Measurements from ENCODE around the gene EFCAB7. TPM values are rescaled to one million over a fixed set of nuclear protein-coding genes. Genes with fewer than 3 reads are reported as not detected.

Gene EFCAB7
- total and polyA plus RNA-seq, 2 of the 8 experiments (the other 6 are each of a cell fraction or from before 2014, with no cell fraction given) = 1.1 to 3.1 TPM

DNA sequence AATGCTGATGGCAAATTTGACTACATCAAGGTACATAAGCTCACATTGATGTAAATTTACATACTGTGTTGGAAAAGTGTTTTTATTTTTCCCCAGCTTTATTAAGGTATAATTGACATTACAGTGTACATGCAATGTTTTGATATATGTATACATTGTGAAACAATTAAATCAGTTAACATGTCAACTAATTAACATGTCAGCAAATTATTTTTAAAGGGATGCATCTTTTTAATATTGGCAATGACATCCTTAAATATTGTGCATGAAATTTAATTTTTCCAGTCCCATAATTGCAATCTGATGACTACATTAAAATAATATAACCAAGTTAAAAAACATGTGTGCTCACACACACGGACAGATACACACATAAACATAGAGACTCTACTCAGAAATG, 9.4 kb downstream of the EFCAB7 start:
- Histone ChIP-seq H3K9me3 (ENCODE audit: insufficient read depth in 2 of 2, low read depth in 1 of 2, low read length in 1 of 2) (no peaks in the 10 kb centered on the region), H4K20me1 (replicated peaks in 1 of 2; ENCODE audit: control insufficient read depth in 1 of 2, insufficient read depth in 2 of 2, low read length in 2 of 2) (no peaks in the 10 kb centered on the region), H4K5ac (ENCODE audit: insufficient read length, low read depth, low read length) (no peak overlapping the region), H2BK120ac (replicated peaks; ENCODE audit: low read depth, low read length) (no peak overlapping the region), H3K56ac (replicated peaks; ENCODE audit: insufficient read length, low read depth, low read length) (no peak overlapping the region), H3K4ac (replicated peaks; ENCODE audit: insufficient read length, low read depth, low read length) (no peak overlapping the region), H4K91ac (replicated peaks; ENCODE audit: insufficient read length, low read length) (no peak overlapping the region), H3K23me2 (ENCODE audit: low read depth, low read length) (no peaks in the 10 kb centered on the region), H2AFZ (ENCODE audit: low read length) (no peak overlapping the region), H3K14ac (ENCODE audit: insufficient read length) (no peak overlapping the region), H2AK5ac (ENCODE audit: low read depth, low read length) (no peak overlapping the region), H2BK20ac (ENCODE audit: low read length) (no peak overlapping the region), H2BK15ac (ENCODE audit: low read length) (no peak overlapping the region), H3K4me2 (ENCODE audit: insufficient read depth in 1 of 2, low read depth in 2 of 2, low read length in 2 of 2) (no peak overlapping the region), H3K4me3 (ENCODE audit: extremely low read depth in 1 of 4, insufficient read depth in 2 of 4, low read depth in 3 of 4, low read length in 4 of 4) (no peak overlapping the region), H3K79me1 (ENCODE audit: low read depth, low read length) (no peaks in the 10 kb centered on the region), H3K27ac (ENCODE audit: low read depth, low read length) (no peak overlapping the region), H3K27me3 (replicated peaks in 1 of 4; ENCODE audit: control insufficient read depth in 3 of 4, extremely low read depth in 1 of 4, insufficient read depth in 3 of 4, low read length in 3 of 4) (no peaks in the 10 kb centered on the region), H3K23ac (ENCODE audit: insufficient read length) (no peak overlapping the region), H3K4me1 (replicated peaks in 1 of 4; ENCODE audit: control insufficient read depth in 3 of 4, insufficient read depth in 4 of 4, low read length in 3 of 4) (peaks cover 0 to 4% (median 1%) of the 10 kb centered on the region in 4 experiments; a peak in 2 of 7 replicates), H2BK12ac (ENCODE audit: low read depth, low read length) (no peak overlapping the region), H3K36me3 (ENCODE audit: control insufficient read depth in 2 of 4, insufficient read depth in 4 of 4, low read length in 3 of 4) (no peaks in the 10 kb centered on the region), H3K18ac (ENCODE audit: extremely low read depth, low read length) (no peak overlapping the region), H3K9ac (replicated peaks in 1 of 4; ENCODE audit: extremely low read depth in 1 of 4, low read depth in 3 of 4, low read length in 3 of 4) (no peak overlapping the region), H2BK5ac (ENCODE audit: low read depth, low read length) (no peak overlapping the region), H4K8ac (ENCODE audit: extremely low read depth, insufficient read depth, low read length) (no peak overlapping the region), H3K79me2 (ENCODE audit: control insufficient read depth in 1 of 2, insufficient read depth in 2 of 2, low read length in 2 of 2) (no peaks in the 10 kb centered on the region)
- DNase-seq (ENCODE audit: low read depth in 1 of 2, low spot score in 2 of 2) (no peak), FAIRE-seq (no peak)
- ChIA-PET POLR2A (ENCODE audit: partially characterized antibody) (no interaction called here), CTCF (ENCODE audit: partially characterized antibody) (no interaction called here)
- TF ChIP-seq GABPA (IDR thresholded peaks at IDR 0.05; ENCODE audit: borderline replicate concordance, insufficient read depth, low read length) = no peak
- TF ChIP-seq SAP30 (IDR thresholded peaks at IDR 0.05; ENCODE audit: insufficient read depth, insufficient replicate concordance, low read length) = no peak
- TF ChIP-seq HDAC6 (IDR thresholded peaks at IDR 0.05; ENCODE audit: low read depth, low read length) = no peak
- no peak for TF ChIP-seq RFX5 (IDR thresholded peaks at IDR 0.05; ENCODE audit: borderline replicate concordance, low read depth, low read length)
- no peak for TF ChIP-seq CHD2 (IDR thresholded peaks at IDR 0.05; ENCODE audit: low read length)
- WGBS, 2 experiments (ENCODE audit: extremely low coverage in 1 of 2, insufficient coverage in 1 of 2, insufficient read length in 1 of 2, insufficient replicate concordance in 2 of 2, low coverage in 1 of 2, low lambda C conversion rate in 2 of 2, missing lambda C conversion rate in 1 of 2) = 86% methylated on average over 1 of the region's 1 CpG; no CpG with 5 or more reads in 1 of the 2 experiments

Data from H1 (cell line).